HG03039 (cell line): ENCODE measurements around the gene LNPEP.
"Not testable (repeated sequence)": the region's sequence is repeated elsewhere in the genome, so short reads cannot be mapped to it uniquely, and the experiment has no call there.

ENCODE experiments used
- ATAC-seq: cut with Tn5 transposase; IDR thresholded peaks from one replicate; pipeline ENCODE4 v1.9.1; 2021; ENCODE audit warnings: mild to moderate bottlenecking, moderate library complexity; ENCODE audit not compliant: unreplicated experiment

Gene LNPEP

DNA sequence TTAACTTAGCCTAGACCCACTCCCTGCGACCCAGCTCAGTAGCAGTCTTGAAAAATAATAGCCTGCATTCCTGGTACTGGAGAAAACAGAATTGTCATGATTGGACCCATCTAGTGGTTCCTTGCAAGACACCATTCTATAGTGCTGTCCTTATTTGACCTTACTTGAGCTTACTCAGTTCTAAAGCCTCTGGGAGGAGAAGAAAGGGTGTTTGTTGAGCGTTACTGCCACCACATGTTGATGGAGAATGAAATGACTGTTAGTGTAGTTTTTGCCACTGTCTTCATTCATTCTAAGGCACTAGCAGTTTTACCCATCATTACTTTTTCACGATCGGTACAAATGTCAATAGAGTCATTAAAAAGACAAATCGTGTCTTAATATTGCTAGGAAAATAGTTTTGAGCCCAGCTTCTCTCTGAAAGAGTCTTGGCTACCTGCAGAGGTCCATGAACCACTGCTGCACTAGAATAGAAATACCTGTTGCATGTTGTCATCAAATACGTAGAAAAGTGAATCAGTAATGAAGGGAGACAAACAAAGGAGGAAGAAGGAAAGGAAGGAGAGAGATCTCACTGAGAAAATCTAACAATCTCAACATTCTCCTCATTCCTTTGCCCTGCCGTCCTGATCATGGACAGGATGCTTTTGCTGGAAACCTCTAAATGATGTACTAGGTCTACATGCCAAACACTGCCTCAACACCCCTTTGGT lies 110.5 kb downstream of the LNPEP start:
- no peak for ATAC-seq

DNA sequence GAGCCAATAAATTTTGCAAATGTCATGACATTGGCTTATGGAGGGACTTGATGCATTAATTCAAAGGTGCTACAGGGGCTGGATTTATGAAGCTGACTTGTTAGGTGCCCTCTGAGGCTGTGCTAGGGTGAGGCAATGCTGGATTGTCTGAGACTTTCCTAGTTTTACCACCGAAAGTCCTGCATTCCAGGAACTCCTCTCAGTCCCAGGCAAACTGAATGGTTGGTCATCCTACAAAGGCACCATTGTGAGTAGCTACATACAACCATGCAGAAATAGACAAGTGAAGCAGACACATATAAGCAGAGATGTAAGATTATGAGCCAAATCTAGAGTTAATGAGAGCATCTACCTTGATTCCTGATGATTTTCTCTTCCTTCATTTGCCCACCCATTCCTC lies 111.2 kb downstream of the LNPEP start:
- no peak for ATAC-seq

DNA sequence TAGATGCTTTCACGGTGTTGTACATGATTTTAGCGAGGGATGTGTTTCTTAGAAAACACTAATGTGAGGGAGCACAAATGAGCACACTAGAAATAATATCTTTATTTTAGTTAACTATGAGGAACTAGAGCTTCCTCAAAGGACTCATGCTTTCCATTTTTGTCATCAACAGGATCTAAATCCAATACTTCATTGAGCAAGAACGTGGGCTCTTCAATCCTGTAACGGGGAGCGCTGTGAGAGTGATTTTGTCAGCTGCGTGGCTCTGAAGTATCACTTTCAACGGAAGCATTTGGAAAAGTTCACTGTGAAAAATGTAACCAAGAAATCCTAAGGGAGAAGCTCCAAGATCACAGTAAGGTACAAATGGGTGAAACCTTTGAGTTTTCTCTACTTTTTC lies 113.3 kb downstream of the LNPEP start:
- no peak for ATAC-seq

DNA sequence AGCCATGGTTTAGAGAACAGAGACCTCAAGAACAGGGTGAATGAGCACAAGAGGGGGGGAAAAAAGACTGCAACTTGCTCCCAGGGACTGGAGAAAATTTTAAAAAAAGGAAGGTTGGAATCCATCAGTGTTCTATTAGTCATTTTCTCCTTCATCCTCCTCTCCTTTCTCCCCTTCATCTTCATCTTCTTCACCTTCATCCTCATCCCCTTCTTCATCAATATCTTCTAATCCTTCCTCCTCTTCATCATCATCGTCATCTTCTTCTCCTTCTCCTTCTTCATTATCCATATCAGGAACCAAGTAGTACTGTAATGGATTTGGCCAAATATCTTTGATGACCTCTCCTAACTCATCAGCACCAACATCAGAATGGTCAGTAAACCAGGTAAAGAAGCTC lies 120.4 kb downstream of the LNPEP start:
- no peak for ATAC-seq

DNA sequence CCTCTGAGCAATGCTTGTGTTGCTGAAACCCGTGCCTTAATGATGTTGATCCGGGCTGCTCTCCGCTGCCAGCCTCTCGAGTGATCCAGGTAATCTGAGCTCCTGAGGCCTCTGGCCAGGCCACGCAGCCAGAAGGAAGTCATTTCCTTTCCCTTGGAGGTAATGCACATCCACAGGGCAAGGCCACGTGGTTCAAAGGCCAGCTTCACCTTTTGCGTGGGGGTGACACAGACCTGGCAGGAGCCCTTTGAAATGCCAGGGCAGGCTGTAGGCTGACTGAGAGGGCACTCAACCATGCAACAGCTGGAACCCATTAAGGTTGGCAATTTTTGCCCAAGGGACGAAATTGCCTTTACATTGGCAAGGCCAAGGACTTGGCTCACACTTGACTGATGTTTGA lies 126.2 kb downstream of the LNPEP start:
- ATAC-seq, result no peak

DNA sequence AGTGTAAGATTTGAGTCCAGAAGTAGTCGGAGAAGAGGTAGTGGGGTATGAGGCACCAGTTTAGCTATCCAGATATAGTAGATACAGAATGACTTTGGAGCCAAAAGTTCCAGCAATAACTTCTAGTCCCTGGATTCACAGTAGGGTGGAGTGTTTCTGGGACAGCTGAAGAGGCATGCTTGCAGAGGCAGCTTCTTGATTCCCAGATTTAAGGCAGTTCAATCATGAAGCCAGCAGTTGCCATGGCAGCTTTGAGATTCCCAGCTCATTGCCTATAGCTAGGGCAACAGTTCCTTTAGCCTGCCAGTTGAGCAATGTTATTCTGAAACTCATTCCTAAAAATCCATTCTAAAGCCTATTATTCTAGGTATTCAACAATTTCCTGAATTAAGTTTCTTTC lies 127.4 kb downstream of the LNPEP start:
- ATAC-seq, result no peak

DNA sequence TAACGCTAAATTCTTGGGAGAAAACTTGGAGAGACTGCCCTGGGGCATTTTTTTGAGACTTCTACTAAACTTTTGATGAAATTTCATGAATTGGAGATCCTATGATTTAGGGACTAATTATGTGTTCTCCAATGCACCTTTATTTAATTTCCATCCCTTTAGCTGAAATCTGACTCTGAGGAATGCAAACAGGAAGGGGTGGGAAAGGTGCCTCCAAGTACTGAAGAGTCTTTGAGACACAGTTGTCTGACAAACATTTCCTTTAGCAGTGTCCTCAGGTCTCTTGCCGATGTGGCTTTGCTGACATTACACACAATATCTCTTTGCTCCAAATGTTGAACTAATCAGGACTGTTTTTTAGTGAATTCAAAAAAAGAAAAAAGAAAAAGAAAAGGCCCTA lies 129.6 kb downstream of the LNPEP start:
- no peak for ATAC-seq

DNA sequence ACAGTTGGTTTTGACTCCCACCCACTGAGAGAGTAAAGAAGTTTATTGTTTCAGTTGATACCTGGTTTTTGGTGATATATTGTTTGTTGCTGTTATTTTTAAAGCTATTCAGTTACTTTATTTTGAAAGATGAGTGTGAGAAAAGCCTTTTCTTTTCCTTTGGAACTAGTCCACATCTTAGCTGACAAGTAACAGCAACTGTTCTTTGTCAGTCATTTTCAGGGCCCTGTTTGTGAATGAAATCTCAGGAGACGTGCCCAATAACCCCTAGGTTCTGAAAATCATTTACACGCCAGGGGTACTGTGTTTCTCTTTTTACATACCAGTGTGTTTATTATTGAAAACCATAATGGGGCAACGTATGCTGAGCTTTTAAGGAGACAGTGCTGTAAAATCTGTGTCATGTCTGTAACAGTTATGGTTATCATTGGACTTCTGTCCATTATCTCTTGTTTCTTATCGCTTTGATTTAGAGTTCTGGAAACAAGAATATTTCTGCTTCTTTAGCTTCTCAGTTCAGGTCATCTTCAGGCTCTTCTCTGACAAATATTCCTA lies 131.5 kb downstream of the LNPEP start:
- no peak for ATAC-seq

DNA sequence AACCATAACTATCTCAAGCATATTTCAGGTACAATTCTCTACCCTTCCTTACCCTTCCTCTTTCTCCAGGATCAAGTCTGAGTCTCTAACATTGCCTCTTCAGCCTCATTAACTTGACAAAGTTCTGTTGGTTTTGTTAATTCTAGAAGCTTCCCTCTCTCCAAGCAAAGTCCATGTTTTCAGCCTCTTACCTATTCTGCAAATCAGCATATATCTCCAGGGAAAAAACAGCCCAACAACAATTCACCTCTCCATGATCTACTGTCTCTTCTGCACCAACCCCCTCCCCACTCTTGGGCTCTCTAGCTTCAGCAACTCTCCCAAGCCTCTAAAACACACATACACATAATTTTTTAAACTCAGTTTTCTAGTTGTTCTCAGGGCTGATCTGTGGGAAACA lies 134.4 kb downstream of the LNPEP start:
- ATAC-seq, result no peak

DNA sequence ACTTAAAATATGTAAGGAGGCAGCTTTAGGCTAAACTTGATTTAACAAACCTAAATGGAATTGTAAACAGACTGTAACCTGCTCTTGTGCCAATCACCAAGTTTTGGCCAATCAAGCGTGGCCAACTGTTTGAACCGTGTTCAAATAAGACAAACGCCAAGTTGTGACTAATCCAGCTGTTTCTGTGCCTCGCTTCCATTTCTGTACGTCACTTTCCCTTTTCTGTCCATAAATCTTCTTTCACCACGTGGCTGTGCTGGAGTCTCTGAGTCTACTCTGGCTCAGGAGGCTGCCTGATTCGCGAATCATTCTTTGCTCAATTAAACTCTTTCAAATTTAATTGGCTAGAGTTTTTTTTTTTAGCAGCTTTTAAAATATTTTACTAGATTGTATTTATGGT lies 135.2 kb downstream of the LNPEP start:
- ATAC-seq, result no peak

DNA sequence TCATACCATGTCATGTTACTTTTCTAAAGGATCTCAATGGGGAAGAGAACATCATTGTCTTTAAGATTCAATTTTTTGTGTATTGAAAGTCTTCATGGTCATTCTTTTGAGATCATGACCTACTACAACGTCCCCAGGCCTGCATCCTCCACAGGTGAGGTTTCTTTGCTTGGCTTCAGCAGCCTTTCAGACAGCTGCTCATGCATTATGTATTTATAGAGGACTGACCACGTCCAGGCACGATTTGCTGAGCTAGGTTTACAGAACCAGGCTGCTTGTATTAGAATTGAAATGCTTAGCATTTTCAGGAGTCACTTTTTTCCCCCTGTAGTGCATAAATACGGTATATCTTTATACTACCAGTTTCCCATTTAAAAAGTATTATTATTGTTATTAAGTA lies 136.1 kb downstream of the LNPEP start:
- no peak for ATAC-seq

DNA sequence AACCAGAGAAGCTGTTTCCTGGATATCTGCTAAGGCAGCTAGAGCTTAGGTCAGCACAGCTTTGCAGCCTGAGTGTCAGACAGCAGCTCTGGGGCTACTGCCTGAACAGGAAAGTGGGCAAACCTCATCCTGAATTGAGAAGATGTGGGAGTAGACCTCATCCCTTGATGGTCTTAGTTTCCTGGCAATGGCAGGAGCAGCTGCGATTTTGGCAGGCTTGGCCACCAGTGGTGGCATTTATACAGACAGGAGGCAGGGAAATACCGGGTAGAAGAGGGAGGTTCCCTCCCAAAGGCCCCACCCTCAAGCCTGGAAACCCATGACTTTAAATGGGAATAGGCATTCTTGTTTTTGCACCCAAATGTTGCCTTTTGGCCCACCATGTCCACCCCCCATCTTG lies 136.8 kb downstream of the LNPEP start:
- no peak for ATAC-seq

DNA sequence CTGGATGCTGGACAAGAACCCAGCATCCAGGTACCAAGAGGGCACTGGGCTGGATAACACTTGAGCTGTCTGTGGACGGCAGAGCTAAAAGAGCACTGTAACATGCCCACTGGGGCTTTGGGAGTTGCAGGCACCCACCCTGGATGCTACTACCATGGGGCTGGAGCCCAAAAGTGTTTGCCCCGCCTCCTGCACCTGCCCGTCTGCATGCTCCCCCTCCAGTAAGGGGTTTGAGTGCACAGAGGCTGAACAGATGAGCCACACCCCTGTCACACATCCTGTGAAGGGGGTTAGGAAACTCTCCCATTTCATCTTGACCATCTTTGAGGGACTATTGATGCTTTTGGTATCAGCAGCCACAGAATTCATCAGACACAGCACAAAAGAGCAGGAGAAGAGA lies 137.5 kb downstream of the LNPEP start:
- no peak for ATAC-seq

DNA sequence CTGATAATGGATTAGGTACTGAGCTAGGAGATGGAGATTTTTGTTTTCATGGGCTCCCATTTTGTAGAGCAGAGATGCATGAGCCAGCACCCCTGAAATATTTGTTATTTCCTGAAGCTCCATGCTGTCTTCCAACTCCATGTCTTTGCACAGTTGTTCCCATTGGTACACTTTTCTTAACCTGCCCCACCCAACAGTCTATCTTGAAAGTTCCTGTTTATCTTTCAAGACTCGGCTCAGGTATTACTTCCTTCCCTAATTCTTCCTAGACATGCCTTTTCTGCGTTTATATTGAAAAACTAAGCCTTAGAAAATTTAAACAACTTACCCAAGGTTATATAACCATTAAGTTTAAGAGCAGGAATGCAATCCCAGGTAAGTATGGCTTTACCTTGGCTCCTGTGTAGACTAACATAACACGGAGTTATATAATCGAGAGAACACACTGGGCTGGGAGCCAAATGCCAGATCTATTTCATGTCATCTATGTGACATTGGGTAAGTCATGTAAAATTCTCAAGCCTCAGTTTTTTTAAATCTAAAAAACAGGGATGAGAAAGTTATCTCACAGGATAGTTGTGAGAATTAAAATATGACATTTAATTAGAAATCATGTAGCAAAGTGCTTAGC lies 139.1 kb downstream of the LNPEP start:
- ATAC-seq, result no peak

DNA sequence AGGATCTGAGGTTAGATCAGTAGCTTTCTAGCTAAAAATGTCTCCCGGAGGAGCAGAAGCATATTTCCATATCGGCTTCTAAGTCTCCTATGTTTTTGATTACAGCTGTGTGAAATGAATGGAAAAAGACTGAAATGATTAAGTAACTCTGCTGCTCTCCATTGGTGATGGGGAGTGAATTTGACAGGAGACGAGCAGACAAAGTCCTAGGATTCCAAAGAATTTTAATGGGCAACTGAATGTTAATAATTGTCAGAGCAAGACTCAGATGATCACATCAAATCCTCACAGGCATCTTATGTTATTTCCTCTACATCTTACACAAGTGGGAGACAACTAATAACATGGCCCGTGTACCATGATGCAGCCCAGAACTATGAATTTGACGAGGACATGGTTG lies 139.8 kb downstream of the LNPEP start:
- no peak for ATAC-seq

DNA sequence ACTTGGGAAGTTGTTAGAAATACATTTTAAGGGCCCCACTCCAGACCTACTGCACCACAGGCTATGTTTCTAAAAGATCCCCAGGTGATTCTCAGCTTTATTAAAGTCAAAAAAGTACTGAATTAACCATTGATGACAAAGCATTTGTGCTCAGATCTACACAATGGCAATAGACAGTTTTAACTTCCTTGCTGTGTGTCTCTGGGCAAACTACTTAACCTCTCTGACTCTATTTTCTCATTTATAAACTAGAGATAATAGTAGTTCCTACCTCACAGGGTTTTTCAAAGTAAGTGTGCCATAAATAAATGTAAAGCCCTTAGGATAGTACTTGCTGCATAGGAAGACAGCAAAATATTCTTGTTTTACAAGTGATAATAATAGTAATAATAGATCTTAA lies 140.2 kb downstream of the LNPEP start:
- ATAC-seq, result no peak

DNA sequence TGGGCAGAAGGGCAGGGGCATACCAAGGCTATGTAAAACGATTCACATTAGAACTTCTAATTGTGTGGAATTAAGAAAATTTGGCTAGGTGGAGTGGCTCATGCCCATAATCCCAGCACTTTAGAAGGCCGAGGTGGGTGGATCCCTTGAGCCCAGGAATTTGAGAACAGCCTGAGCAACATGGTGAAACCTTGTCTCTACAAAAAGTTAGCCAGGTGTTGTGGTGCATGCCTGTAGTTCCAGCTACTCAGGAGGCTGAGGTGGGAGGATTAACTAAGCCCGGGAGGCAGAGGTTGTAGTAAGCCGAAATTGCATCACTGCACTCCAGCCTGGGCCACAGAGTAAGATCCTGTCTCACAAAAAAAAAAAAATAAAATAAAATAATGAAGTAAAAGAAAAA lies 141.4 kb downstream of the LNPEP start:
- no peak for ATAC-seq

DNA sequence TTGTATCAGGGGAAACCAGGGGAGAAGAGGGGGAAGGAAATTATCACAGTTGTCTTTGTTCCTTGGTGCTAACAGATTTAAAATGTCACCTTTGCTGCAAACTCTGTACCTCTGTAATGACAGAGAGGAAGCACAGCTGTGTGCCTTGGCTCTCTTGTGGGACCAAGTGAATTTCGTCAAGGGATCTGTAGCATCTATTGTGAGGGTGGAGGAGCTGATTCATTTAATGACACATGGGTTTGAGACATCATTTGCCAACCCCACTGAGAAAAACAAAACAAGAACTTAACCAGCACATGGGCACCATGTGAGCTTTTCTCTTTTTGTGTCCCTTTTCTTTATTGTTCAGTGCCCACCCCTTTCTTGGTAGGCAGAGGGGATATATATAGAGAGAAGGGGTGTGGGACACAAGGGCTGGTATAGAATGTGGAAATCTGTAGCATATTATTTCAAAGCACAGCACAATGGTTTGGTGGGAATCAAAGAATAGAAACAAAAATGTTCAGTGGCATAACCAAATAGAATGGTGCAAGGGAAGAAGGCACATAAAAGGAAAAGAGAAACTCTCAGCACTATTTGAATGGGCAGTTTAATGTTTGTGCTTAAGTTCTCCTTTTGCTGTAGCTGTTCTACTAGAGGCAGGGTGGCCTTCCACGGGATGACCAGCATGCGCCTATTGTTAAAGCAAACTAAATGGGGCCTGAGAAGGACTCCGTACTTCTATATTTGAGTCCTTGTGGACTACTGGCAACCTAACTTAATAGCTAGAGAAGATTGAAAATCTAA lies 143.3 kb downstream of the LNPEP start:
- no peak for ATAC-seq

DNA sequence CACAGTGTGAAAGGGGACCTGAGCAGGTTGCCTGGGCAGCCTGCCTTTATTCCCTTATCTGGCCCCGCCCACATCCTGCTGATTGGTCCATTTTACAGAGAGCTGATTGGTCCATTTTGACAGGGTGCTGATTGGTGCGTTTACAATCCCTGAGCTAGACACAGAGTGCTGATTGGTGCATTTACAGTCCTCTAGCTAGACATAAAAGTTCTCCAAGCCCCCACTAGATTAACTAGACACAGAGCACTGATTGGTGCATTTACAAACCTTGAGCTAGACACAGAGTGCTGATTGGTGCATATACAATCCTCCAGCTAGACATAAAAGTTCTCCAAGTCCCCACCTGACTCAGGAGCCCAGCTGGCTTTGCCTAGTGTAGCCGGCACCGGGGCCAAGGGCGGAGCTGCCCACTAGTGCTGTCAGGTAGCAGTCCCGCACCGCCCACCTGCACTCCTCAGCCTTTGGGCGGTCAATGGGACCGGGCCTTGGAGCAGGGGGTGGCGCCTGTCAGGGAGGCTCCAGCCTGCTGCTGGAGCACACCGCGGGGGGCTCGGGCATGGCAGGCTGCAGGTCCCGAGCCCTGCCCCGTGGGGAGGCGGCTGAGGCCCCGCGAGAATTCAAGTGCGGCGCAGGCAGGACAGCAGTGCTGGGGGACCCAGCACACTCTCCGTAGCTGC lies 149.0 kb downstream of the LNPEP start:
- ATAC-seq, result not testable (repeated sequence)

DNA sequence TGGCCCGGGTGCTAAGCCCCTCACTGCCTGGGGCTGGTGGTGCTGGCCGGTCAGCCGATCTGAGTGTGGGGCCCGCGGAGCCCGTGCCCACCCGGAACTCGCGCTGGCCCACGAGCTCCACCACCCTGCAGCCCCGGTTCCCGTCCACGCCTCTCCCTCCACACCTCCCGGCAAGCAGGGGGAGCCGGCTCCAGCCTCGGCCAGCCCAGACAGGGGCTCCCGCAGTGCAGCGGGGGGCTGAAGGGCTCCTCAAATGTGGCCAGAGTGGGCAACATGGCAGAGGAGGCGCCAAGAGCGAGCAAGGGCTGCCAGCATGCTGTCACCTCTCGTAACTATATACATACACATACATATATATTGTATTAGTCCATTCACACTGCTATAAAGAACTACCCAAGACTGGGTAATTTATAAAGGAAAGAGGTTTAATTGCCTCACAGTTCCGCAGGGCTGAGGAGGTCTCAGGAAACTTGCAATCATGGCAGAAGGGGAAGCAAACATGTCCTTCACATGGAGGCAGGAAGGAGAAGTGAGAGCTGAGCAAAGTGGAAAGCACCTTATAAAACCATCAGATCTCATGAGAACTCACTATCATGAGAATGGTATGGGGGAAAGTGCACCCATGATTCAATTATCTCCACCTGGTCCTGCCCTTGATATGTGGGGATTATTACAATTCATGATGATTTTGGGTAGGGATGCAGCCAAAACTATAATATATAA lies 149.7 kb downstream of the LNPEP start:
- ATAC-seq, result no peak
